HG03135 (cell line): Measurements from ENCODE around the gene HS6ST1.

Source experiments
- ATAC-seq: cut with Tn5 transposase; IDR thresholded peaks from one replicate; pipeline ENCODE4 v1.9.1; 2021; ENCODE audit warnings: mild to moderate bottlenecking, moderate library complexity; ENCODE audit not compliant: unreplicated experiment

HS6ST1 gene

GRCh38 chr2:128311216-128311754 lies 7.4 kb downstream of the HS6ST1 start:
- no peak for ATAC-seq

- ATAC-seq: no peak
Observed at GRCh38 chr2:128310761-128311160, 7.9 kb downstream of the HS6ST1 start.

DNA sequence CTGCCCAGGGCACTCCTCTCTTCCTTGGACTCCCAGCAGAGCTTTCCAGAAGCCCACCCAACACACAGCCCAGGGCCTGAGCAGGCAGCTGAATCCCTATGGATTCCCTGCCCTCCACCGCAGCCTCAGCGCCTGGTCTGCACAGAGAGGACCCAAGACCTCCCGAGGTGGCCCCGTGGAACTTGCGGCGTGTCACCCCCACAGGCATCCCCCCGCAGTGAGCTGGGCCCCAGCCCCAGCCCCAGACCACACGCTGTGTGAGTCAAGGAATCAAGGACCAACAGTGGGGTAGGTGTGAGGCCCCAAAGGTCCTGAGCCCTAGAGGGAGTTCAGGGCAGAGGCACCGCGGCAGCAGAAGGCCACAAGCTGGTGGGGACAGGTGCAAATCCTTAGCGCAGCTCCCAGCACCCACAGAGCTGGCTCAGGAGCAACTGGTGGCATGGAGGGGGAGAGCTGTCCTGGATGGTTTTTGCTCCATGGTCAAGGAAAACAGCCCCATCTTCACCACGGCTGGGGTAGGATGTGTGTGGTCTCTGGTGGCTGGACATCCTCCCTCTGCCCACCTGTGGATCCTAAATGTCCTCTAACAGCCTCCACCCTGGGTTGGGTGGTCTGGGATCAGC lies 8.5 kb downstream of the HS6ST1 start:
- ATAC-seq: no peak

DNA sequence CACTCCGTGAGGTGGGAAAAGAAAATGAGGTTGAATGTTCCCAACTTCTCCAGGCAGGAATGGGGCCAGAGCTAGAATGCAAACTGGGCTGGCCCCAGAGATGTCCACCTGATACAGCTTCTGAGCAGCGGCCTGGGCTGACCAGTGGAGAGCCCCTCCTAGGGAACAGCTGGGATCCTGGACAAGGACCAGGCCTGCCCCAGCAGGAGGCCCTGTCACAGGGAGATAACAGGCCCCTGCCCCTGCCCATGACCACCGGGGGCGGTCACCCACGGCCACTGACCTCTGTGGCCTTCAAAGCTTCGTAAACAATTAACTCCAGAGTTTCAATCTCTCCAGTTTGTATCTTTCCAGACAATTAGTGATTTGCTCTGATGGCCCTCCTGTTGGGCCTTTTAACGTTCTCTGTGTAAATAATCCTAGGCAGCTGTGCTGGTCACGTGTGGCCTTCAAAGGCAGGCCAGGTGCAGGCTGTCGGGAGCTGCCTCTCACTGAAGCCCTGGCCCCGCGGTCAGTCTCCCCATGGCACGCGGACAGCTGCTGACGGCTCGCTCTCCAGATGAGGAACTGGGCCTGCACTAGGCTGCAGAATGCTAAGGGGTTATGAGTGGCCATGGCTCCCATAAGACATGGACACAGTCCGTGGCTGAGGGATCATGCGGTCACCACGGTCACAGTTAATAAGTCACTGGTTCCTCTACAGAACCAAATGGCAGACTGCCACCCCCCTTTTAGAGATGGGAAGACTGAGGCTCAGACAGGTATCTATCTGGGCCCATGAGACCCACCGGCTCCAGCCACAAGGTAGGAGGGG lies 9.2 kb downstream of the HS6ST1 start:
- ATAC-seq: no peak

- ATAC-seq: no peak
Observed at GRCh38 chr2:128308889-128309279, 9.8 kb downstream of the HS6ST1 start.

DNA sequence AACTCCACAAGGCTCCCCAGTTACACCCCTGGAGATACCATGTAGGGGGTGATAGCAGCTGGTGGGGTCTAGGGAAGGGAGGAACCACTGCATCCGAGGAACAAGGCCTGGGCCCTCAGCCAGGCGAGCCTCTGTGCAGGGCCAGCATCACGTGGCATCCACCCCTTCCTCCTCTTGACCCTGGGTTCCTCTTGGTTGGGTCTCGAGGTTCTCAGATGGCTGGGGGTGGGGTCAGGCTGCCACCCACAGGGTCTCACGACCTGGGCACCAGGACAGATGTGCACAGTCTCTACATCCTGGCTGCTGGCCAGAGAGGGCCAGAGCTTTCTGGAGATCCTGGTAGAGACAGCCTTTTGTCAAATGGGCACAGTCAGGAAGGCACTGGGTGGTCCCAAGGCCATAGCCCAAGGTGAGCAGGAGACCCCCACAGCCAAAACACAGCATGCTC lies 10.4 kb downstream of the HS6ST1 start:
- ATAC-seq: no peak

- ATAC-seq: no peak
Observed at GRCh38 chr2:128307595-128307994, 11.1 kb downstream of the HS6ST1 start.

DNA sequence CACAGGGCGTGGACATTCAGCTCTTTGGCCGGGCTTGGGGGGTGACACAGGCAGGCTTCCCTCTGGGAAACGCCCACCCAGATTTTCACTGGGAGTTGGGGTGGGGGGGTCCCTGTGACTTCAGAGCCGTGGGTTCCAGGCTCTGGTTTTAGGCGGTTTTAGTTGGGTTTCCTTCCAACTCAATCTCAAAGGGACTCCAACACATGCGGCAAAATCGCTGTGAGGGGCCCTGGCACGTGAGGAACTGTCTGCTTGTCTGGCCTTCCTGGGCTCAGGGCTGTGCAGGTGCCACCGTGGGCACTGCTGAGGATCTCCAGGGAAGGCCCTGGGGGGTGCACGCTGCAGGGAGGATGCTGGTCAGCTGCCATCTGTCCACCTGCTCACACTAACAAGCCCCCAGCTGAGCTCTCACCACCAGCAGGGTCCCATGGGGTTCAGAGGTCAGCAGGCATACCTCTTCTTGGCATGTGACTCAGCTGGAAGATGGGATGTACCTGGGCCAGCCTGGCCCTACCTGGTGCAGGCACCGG lies 11.7 kb downstream of the HS6ST1 start:
- ATAC-seq: no peak

GRCh38 chr2:128306081-128306930 lies 12.4 kb downstream of the HS6ST1 start:
- ATAC-seq: no peak

- peak; percentile 70 for ATAC-seq
Observed at GRCh38 chr2:128305555-128306080, 13.1 kb downstream of the HS6ST1 start.

DNA sequence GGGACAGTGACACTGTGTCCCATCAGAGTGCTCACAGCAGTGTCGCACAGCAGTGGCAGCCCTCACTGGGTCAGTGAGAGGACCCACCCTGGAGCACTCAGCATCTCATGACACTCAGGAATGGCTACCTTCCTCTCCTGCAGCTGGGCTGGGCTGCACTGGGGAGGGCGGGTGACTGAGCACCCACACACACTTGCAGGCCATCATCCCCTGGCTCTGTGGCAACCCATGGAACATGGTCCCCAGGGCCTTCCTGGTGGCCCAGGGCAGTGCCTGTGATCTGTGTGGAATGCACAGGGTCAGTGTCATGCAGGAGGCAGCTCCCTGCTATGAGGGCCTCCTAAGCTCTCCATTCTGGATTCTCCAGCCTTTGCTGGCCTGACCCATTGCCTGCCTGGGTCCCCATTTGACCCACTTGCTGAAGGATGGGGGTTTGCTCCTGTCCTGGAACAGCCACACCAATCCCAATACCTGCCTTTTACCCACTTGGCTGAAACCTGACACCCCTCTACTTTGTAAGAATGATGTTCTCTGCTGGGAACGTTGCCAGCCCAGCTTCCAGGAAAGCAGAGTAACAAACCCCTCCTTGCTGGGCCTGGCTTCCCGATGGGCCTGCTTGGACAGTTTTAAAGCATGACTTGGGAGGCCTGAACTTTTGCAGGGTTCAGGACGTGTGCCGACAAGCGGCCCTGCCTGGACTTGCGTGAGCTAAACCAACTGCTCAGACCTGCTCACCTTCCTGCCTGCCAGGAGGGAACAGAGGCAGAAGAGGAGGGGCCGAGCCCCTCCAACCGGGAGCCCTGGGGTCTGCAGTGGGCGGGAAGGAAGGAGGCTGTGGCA lies 13.7 kb downstream of the HS6ST1 start:
- ATAC-seq: no peak

GRCh38 chr2:128304330-128304714 lies 14.3 kb downstream of the HS6ST1 start:
- no peak for ATAC-seq

GRCh38 chr2:128303911-128304310 lies 14.8 kb downstream of the HS6ST1 start:
- no peak for ATAC-seq

GRCh38 chr2:128303095-128303791 lies 15.4 kb downstream of the HS6ST1 start:
- no peak for ATAC-seq

- ATAC-seq: no peak
Observed at GRCh38 chr2:128302744-128303067, 16.0 kb downstream of the HS6ST1 start.

GRCh38 chr2:128302011-128302743 lies 16.5 kb downstream of the HS6ST1 start:
- ATAC-seq: no peak

GRCh38 chr2:128301501-128301966 lies 17.1 kb downstream of the HS6ST1 start:
- no peak for ATAC-seq

DNA sequence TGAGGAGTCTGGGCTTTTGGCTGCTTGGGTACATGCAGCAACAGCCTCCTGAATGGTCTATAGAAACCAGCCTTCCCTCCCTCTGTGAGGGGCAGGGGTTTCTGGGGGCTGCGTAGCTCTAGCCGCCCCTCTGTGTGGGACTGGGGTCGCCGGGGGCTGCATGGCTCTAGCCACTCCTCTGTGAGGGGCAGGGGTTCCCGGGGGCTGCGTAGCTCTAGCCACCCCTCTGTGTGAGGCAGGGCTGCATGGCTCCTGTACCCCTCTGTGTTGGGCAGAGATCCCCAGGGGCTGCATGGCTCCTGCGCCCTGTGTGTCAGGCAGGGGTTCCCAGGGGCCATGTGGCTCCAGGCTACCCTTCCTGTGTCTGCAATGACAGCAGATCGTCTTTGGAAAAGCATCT lies 17.6 kb downstream of the HS6ST1 start:
- no peak for ATAC-seq
